HEK293T (cell line): ENCODE measurements around the gene DLAT.
"Not testable (repeated sequence)": the region's sequence is repeated elsewhere in the genome, so short reads cannot be mapped to it uniquely, and the experiment has no call there.

Source experiments
- CTCF ChIA-PET: fragments of 350-600 bp; formaldehyde crosslinking; extraction: SDS; loops from one replicate; lab custom pipeline; 2021; ENCODE audit warnings: antibody characterized with exemption, inconsistent platforms; lab: Yijun Ruan, JAX
- POLR2A ChIA-PET: fragments of 350-600 bp; formaldehyde crosslinking; extraction: SDS; loops from one replicate; lab custom pipeline; 2020; ENCODE audit warnings: antibody characterized with exemption, inconsistent platforms; lab: Yijun Ruan, JAX
- DNase-seq: peaks from one replicate; pipeline ENCODE4 v3.0.0; 2012; ENCODE audit warnings: mixed read lengths; ENCODE audit errors: extremely low spot score
- ARNT ChIP-seq: fragments of 450-650 bp; IDR thresholded peaks from 2 replicates; pipeline ENCODE4 v1.6.1; 2017; ENCODE audit warnings: mild to moderate bottlenecking
- BHLHE40 ChIP-seq: fragments of 450-650 bp; IDR thresholded peaks from 2 replicates; pipeline ENCODE4 v1.6.1; 2016; ENCODE audit warnings: mild to moderate bottlenecking, moderate library complexity, borderline replicate concordance
- CTBP1 ChIP-seq: fragments of 450-650 bp; IDR thresholded peaks from 2 replicates; pipeline ENCODE4 v1.6.1; 2016; ENCODE audit warnings: borderline replicate concordance
- ELF4 ChIP-seq: fragments of 450-650 bp; IDR thresholded peaks from 2 replicates; pipeline ENCODE4 v1.6.1; 2017; ENCODE audit warnings: antibody characterized with exemption
- FOXA1 ChIP-seq: fragments of 450-650 bp; IDR thresholded peaks from 2 replicates; pipeline ENCODE4 v1.6.1; 2016; ENCODE audit warnings: mild to moderate bottlenecking
- FOXK2 ChIP-seq: fragments of 450-650 bp; IDR thresholded peaks from 2 replicates; pipeline ENCODE4 v1.6.1; 2016; ENCODE audit warnings: mild to moderate bottlenecking
- FOXM1 ChIP-seq: fragments of 450-650 bp; IDR thresholded peaks from 2 replicates; pipeline ENCODE4 v1.6.1; 2017; ENCODE audit warnings: mild to moderate bottlenecking, borderline replicate concordance
- HDGF ChIP-seq: fragments of 450-650 bp; IDR thresholded peaks from 2 replicates; pipeline ENCODE4 v1.6.1; 2017; ENCODE audit warnings: antibody characterized with exemption, borderline replicate concordance
- L3MBTL2 ChIP-seq: fragments of 450-650 bp; conservative IDR thresholded peaks from 2 replicates; pipeline ENCODE4 v1.6.1; 2016; ENCODE audit warnings: mild to moderate bottlenecking
- LEF1 ChIP-seq: fragments of 450-650 bp; IDR thresholded peaks from 2 replicates; pipeline ENCODE4 v1.6.1; 2017; ENCODE audit warnings: mild to moderate bottlenecking, borderline replicate concordance
- NFRKB ChIP-seq: fragments of 450-650 bp; IDR thresholded peaks from 2 replicates; pipeline ENCODE4 v1.6.1; 2016; ENCODE audit warnings: mild to moderate bottlenecking, moderate library complexity
- SP1 ChIP-seq: fragments of 450-650 bp; IDR thresholded peaks from 2 replicates; pipeline ENCODE4 v1.6.1; 2017
- SUZ12 ChIP-seq: fragments of 450-650 bp; IDR thresholded peaks from 2 replicates; pipeline ENCODE4 v1.6.1; 2016; ENCODE audit warnings: mild to moderate bottlenecking
- TARDBP ChIP-seq: fragments of 450-650 bp; IDR thresholded peaks from 2 replicates; pipeline ENCODE4 v1.6.1; 2016
- ZNF384 ChIP-seq: fragments of 450-650 bp; IDR thresholded peaks from 2 replicates; pipeline ENCODE4 v1.6.1; 2016
- TF ChIP-seq, protein P1 (sequence below): fragments of 450-650 bp; IDR thresholded peaks from 2 replicates; pipeline ENCODE4 v1.6.1; 2016

Gene DLAT

DNA sequence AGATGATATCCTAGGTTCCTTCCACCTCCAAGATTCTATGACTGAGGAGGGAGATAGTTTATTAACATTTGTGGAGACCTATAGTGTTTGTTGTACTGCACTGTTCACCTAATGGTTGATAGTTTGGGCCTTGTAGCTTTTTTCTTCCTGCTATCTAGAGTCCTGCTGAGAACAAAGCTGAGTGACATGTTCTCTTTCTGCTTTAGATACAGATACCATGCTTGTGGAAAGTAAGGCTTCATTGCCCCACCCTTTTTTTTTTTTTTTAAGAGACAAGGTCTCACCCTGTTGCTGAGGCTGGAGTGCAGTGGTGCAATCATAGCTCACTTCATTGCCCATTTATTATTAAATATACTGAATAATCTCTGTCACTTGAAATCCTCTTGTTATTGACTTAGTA lies 12.3 kb downstream of the DLAT start:
- DNase-seq, result no peak
- POLR2A ChIA-PET, result interaction anchor here (0.5 kb wide), 1 partner anchor 100 kb away, joined by 3 read pairs; the partner anchor contains the start of gene DIXDC1
- CTCF ChIA-PET, result no interaction called here
- TF ChIP-seq ZNF384 (no peak), FOXA1 (no peak), FOXM1 (no peak), BHLHE40 (no peak), ARNT (no peak), ELF4 (no peak)

DNA sequence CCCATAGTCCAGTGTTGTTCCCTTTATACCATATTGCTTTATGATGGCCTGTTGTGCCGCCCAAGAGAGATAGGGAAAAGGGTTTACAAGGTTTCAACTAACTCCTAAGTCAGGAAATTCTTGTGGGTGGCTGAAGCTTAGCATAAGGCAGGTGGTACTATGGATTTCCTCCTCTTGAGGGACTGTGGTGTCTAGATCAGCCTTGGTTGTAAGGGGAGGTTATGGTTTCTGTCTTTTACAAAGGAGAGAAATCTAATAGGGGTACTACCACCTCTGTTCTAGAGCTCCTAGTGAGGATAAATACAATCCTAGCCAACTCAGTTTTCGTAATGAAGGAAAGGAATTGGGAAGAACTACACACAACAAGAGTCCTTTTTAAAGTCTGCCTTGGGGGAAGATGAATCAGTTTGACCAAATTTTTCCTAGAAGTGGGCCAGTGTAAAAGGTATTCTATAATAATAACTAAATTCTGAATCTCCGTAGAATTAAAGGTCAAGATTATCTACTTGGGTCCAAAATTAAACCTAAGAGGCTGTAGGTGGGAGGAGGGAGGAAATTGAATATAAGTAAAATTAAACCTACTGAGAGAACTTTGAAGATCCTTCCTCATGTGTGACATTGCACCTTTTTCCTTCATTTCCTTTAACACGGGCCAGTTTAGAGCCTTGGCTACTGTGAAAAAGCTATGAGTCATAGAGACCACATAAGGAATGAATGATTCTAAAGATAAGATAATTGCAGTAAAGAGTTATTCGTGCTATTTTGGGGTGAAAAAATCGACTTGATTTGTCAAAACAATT lies 17.2 kb downstream of the DLAT start:
- ChIA-PET CTCF (no interaction called here), POLR2A (interaction anchor here (0.9 kb wide), 1 partner anchor 116 kb away, joined by 3 read pairs; no protein-coding TSS in a partner anchor)
- DNase-seq, result no peak
- TF ChIP-seq ARNT, result no peak
- TF ChIP-seq, protein P1, sequence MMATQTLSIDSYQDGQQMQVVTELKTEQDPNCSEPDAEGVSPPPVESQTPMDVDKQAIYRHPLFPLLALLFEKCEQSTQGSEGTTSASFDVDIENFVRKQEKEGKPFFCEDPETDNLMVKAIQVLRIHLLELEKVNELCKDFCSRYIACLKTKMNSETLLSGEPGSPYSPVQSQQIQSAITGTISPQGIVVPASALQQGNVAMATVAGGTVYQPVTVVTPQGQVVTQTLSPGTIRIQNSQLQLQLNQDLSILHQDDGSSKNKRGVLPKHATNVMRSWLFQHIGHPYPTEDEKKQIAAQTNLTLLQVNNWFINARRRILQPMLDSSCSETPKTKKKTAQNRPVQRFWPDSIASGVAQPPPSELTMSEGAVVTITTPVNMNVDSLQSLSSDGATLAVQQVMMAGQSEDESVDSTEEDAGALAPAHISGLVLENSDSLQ, result no peak
- no peak for TF ChIP-seq SUZ12
- TF ChIP-seq LEF1, result no peak
- TF ChIP-seq L3MBTL2, result no peak
- no peak for TF ChIP-seq HDGF
- no peak for TF ChIP-seq TARDBP
- TF ChIP-seq FOXA1, result no peak
- TF ChIP-seq CTBP1, result no peak
- TF ChIP-seq SP1, result no peak
- TF ChIP-seq FOXM1, result no peak
- no peak for TF ChIP-seq BHLHE40
- TF ChIP-seq FOXK2, result no peak
- TF ChIP-seq ZNF384, result no peak
- no peak for TF ChIP-seq ELF4

DNA sequence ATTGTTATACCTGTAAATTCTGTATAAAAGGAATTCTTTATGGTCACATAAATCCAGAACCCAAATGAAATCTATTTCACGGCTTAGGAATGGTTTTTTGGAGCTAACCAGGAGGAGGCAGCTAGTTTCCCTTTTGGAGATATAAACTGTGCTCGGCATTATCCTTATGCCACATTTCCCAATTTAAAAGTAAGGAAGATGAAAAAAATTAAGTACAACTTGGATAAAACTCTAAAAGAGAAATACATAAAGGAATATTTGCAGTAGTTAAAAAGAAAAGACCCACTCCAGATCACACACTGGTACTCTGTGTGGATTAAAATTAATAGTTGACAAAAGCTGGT lies 17.7 kb downstream of the DLAT start:
- ChIA-PET CTCF (no interaction called here), POLR2A (no interaction called here)
- DNase-seq, result no peak
- TF ChIP-seq FOXK2, result no peak
- TF ChIP-seq NFRKB, result no peak
- no peak for TF ChIP-seq LEF1
- TF ChIP-seq BHLHE40, result no peak
- no peak for TF ChIP-seq SUZ12
- no peak for TF ChIP-seq FOXA1
- TF ChIP-seq, protein P1, result no peak
- TF ChIP-seq ZNF384, result no peak
- TF ChIP-seq ELF4, result no peak
- no peak for TF ChIP-seq FOXM1

DNA sequence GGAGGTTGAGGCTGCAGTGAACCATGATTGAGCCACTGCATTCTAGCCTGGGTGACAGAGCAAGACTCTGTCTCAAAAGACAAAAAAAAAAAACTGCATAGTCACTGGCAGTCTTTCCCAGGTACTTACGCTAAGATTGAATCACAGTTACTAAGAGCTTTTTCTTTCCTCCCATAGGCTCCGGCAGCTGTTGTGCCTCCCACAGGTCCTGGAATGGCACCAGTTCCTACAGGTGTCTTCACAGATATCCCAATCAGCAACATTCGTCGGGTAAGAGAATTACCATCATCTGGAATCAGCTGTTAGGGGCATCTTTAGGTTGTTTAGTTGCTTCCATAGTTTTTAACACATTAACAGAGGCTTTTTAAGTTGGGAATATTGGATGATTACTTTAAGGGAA lies 19.8 kb downstream of the DLAT start:
- ChIA-PET CTCF (no interaction called here), POLR2A (no interaction called here)
- TF ChIP-seq ARNT, result no peak
- no peak for TF ChIP-seq FOXM1
- no peak for TF ChIP-seq SP1
- no peak for TF ChIP-seq ZNF384
- TF ChIP-seq FOXA1, result no peak
- TF ChIP-seq NFRKB, result no peak
- no peak for TF ChIP-seq FOXK2
- TF ChIP-seq BHLHE40, result no peak
- TF ChIP-seq ELF4, result no peak
- TF ChIP-seq, protein P1, result no peak
- TF ChIP-seq L3MBTL2, result no peak
- TF ChIP-seq SUZ12, result no peak
- TF ChIP-seq HDGF, result no peak
- no peak for TF ChIP-seq LEF1
- TF ChIP-seq CTBP1, result no peak
- no peak for TF ChIP-seq TARDBP
- no peak for DNase-seq

DNA sequence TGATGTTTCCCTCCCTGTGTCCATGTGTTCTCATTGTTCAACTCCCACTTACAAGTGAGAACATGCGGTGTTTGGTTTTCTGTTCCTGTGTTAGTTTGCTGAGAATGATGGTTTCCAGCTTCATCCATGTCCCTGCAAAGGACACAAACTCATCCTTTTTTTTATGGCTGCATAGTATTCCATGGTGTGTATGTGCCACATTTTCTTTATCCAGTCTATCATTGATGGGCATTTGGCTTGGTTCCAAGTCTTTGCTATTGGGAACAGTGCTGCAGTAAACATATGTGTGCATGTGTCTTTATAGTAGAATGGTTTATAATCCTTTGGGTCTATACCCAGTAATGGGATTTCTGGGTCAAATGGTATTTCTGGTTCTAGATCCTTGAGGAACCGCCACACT lies 21.4 kb downstream of the DLAT start:
- POLR2A ChIA-PET, DNase-seq, CTCF ChIA-PET: not testable (repeated sequence)

DNA sequence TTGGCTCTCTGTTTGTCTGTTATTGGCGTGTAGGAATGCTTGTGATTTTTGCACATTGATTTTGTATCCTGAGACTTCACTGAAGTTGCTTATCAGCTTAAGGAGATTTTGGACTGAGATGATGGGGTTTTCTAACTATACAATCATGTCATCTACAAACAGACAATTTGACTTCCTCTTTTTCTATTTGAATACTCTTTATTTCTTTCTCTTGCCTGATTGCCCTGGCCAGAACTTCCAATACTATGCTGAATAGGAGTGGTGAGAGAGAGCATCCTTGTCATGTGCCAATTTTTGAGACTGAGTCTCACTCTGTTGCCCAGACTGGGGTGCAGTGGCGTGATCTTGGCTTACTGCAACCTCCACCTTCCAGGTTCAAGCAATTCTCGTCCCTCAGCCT lies 23.0 kb downstream of the DLAT start:
- DNase-seq, CTCF ChIA-PET, POLR2A ChIA-PET: not testable (repeated sequence)

DNA sequence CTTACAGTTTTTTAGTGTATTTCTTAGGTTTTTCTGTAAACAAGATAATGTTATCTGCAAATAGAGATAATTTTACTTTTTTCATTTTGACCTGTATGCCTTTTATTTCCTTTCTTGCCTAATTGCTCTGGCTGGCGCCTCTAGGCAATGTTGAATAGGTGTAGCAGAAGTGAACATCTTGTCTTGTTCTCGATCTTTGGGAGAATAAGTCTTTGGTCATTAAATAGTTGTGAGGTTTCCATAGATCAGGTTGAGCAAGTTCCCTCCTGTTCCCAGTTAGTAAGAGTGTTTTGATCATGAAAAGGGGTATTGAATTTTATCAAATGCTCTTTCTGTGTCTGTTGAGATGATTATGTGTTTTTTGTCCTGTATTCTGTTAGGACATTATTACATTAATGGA lies 24.6 kb downstream of the DLAT start:
- POLR2A ChIA-PET, result no interaction called here
- CTCF ChIA-PET, result no interaction called here
- no peak for DNase-seq
- TF ChIP-seq LEF1, result no peak
- TF ChIP-seq CTBP1, result no peak
- TF ChIP-seq FOXM1, result no peak
- no peak for TF ChIP-seq SP1
- TF ChIP-seq TARDBP, result no peak
- TF ChIP-seq SUZ12, result no peak
- no peak for TF ChIP-seq NFRKB
- no peak for TF ChIP-seq ZNF384
- TF ChIP-seq FOXK2, result no peak
- no peak for TF ChIP-seq HDGF
- TF ChIP-seq L3MBTL2, result no peak
- TF ChIP-seq ELF4, result no peak
- TF ChIP-seq ARNT, result no peak
- TF ChIP-seq, protein P1, result no peak
- no peak for TF ChIP-seq BHLHE40
- no peak for TF ChIP-seq FOXA1
